H9 (cell line): Measurements from ENCODE around the gene PRX. TPM values are rescaled to one million over a fixed set of nuclear protein-coding genes. Genes with fewer than 3 reads are reported as not detected.

ENCODE experiments used
- DNase-seq: peaks from one replicate; pipeline ENCODE4 v3.0.0-alpha.2; 2017
- H2AFZ ChIP-seq: one replicate; pipeline ENCODE4 v1.6.1; 2013; ENCODE audit warnings: mild to moderate bottlenecking, low read length, control low read depth, moderate library complexity
- H2AK5ac ChIP-seq: 2 replicates; pipeline ENCODE4 v1.6.1; 2013; ENCODE audit warnings: low read length, control low read depth, mixed read lengths; ENCODE audit not compliant: insufficient read length
- H2BK120ac ChIP-seq: one replicate; pipeline ENCODE4 v1.6.1; 2013; ENCODE audit warnings: low read depth, mild to moderate bottlenecking, low read length, control low read depth, inconsistent platforms; ENCODE audit not compliant: poor library complexity, severe bottlenecking
- H2BK12ac ChIP-seq: 2 replicates; pipeline ENCODE4 v1.6.1; 2013; ENCODE audit warnings: low read length, control low read depth, mixed read lengths, low read depth; ENCODE audit not compliant: insufficient read length
- H2BK15ac ChIP-seq: 2 replicates; pipeline ENCODE4 v1.6.1; 2013; ENCODE audit warnings: low read depth, low read length, control low read depth
- H2BK20ac ChIP-seq: one replicate; pipeline ENCODE4 v1.6.1; 2013; ENCODE audit warnings: low read depth, mild to moderate bottlenecking, low read length, control low read depth, inconsistent platforms; ENCODE audit not compliant: poor library complexity, severe bottlenecking
- H2BK5ac ChIP-seq: 2 replicates; pipeline ENCODE4 v1.6.1; 2013; ENCODE audit warnings: low read length, control low read depth, mixed read lengths; ENCODE audit not compliant: insufficient read length
- H3K14ac ChIP-seq: 2 replicates; pipeline ENCODE4 v1.6.1; 2013; ENCODE audit warnings: low read length, control low read depth; ENCODE audit not compliant: insufficient read depth
- H3K18ac ChIP-seq: 2 replicates; pipeline ENCODE4 v1.6.1; 2013; ENCODE audit warnings: low read depth, mild to moderate bottlenecking, mixed read lengths, low read length, control low read depth; ENCODE audit not compliant: insufficient read length
- H3K23ac ChIP-seq: 2 replicates; pipeline ENCODE4 v1.6.1; 2013; ENCODE audit warnings: low read length, control low read depth, mixed read lengths, low read depth; ENCODE audit not compliant: insufficient read length
- H3K23me2 ChIP-seq: 2 replicates; pipeline ENCODE4 v1.6.1; 2013; ENCODE audit warnings: low read depth, mild to moderate bottlenecking, mixed read lengths, low read length, control low read depth; ENCODE audit not compliant: insufficient read length, poor library complexity, severe bottlenecking
- H3K27ac ChIP-seq: 2 replicates; pipeline ENCODE4 v1.5.1; 2013; ENCODE audit warnings: low read length, control low read depth, mixed read lengths, low read depth; ENCODE audit not compliant: insufficient read length
- H3K27me3 ChIP-seq: 2 replicates; pipeline ENCODE4 v1.6.1; 2013; ENCODE audit warnings: low read length, control low read depth, inconsistent platforms; ENCODE audit not compliant: insufficient read depth
- H3K4ac ChIP-seq: 2 replicates; pipeline ENCODE4 v1.6.1; 2013; ENCODE audit warnings: low read depth, mild to moderate bottlenecking, control low read depth, inconsistent platforms, low read length, moderate library complexity
- H3K4me1 ChIP-seq: 2 replicates; pipeline ENCODE4 v1.6.1; 2013; ENCODE audit warnings: low read length, control low read depth, inconsistent platforms; ENCODE audit not compliant: insufficient read depth
- H3K4me2 ChIP-seq: 2 replicates; pipeline ENCODE4 v1.6.1; 2013; ENCODE audit warnings: low read length, control low read depth, mixed read lengths; ENCODE audit not compliant: insufficient read length, insufficient read depth
- H3K56ac ChIP-seq: 2 replicates; pipeline ENCODE4 v1.6.1; 2013; ENCODE audit warnings: low read depth, mild to moderate bottlenecking, mixed read lengths, low read length, control low read depth; ENCODE audit not compliant: insufficient read length
- H3K79me1 ChIP-seq: 2 replicates; pipeline ENCODE4 v1.6.1; 2013; ENCODE audit warnings: low read depth, mild to moderate bottlenecking, moderate library complexity, low read length, control low read depth, inconsistent platforms; ENCODE audit not compliant: insufficient read depth, poor library complexity, severe bottlenecking
- H3K79me2 ChIP-seq: 2 replicates; pipeline ENCODE4 v1.6.1; 2013; ENCODE audit warnings: low read length, control low read depth, inconsistent platforms; ENCODE audit not compliant: insufficient read depth
- H3K9ac ChIP-seq: 2 replicates; pipeline ENCODE4 v1.6.1; 2013; ENCODE audit warnings: low read length, control low read depth, mixed read lengths; ENCODE audit not compliant: insufficient read length; ENCODE audit errors: extremely low read depth
- H3K9me3 ChIP-seq: one replicate; pipeline ENCODE4 v1.6.1; 2013; ENCODE audit warnings: low read depth, low read length, inconsistent platforms; ENCODE audit not compliant: control insufficient read depth
- H3T11ph ChIP-seq: one replicate; pipeline ENCODE4 v1.6.1; 2013; ENCODE audit warnings: mild to moderate bottlenecking, low read length, control low read depth, inconsistent platforms
- H4K20me1 ChIP-seq: one replicate; pipeline ENCODE4 v1.6.1; 2013; ENCODE audit not compliant: control insufficient read depth, insufficient read length, insufficient read depth
- H4K5ac ChIP-seq: 2 replicates; pipeline ENCODE4 v1.6.1; 2013; ENCODE audit warnings: low read depth, mild to moderate bottlenecking, mixed read lengths, low read length, control low read depth; ENCODE audit not compliant: insufficient read length
- H4K8ac ChIP-seq: replicated peaks from 2 replicates; pipeline ENCODE4 v1.6.1; 2013; ENCODE audit warnings: low read length, control low read depth, mixed read lengths, low read depth; ENCODE audit not compliant: insufficient read length
- H4K91ac ChIP-seq: 2 replicates; pipeline ENCODE4 v1.6.1; 2013; ENCODE audit warnings: low read depth, mild to moderate bottlenecking, moderate library complexity, mixed read lengths, low read length, control low read depth; ENCODE audit not compliant: insufficient read length
- H3K27ac Mint-ChIP-seq, 3 experiments: 2 replicates in 2 of 3; 3 replicates in 1 of 3; pipeline ENCODE4 v1.8.0; 2020 to 2021; ENCODE audit warnings: mixed read lengths in 3 of 3, mild to moderate bottlenecking in 1 of 3, moderate library complexity in 1 of 3
- H3K27me3 Mint-ChIP-seq: 2 replicates; pipeline ENCODE4 v1.8.0; 2021; ENCODE audit warnings: low read depth, mild to moderate bottlenecking, moderate library complexity, mixed read lengths
- H3K36me3 Mint-ChIP-seq, 3 experiments: 2 replicates in 2 of 3; 3 replicates in 1 of 3; pipeline ENCODE4 v1.8.0; 2020 to 2021; ENCODE audit warnings: low read depth in 3 of 3, mixed read lengths in 3 of 3; ENCODE audit not compliant: insufficient read depth in 1 of 3
- H3K4me1 Mint-ChIP-seq, 2 experiments: 2 replicates each; pipeline ENCODE4 v1.8.0; 2020; ENCODE audit warnings: mixed read lengths in 2 of 2
- H3K4me3 Mint-ChIP-seq, 2 experiments: 2 replicates in 1 of 2; 3 replicates in 1 of 2; pipeline ENCODE4 v1.8.0; 2020 to 2021; ENCODE audit warnings: mild to moderate bottlenecking in 2 of 2, mixed read lengths in 2 of 2, moderate library complexity in 1 of 2
- H3K9me3 Mint-ChIP-seq, 2 experiments: 2 replicates in 1 of 2; 3 replicates in 1 of 2; pipeline ENCODE4 v1.8.0; 2020; ENCODE audit warnings: mild to moderate bottlenecking in 2 of 2, mixed read lengths in 2 of 2, moderate library complexity in 1 of 2
- CTCF ChIP-seq: fragments of 200-600 bp; sonication (generic); conservative IDR thresholded peaks from 3 replicates; pipeline ENCODE4 v1.8.0; 2021; ENCODE audit warnings: antibody characterized with exemption, mild to moderate bottlenecking
- WGBS: extraction: QIAGEN DNeasy Blood & Tissue Kit; methylation state at CpG from one replicate; pipeline ENCODE4 v1.1.7; 2013; ENCODE audit warnings: missing lambda C conversion rate, low lambda C conversion rate, mixed read lengths; ENCODE audit not compliant: insufficient read length; ENCODE audit errors: extremely low coverage; 5-methylcytosine and 5-hydroxymethylcytosine counted together
- total RNA-seq: library from RNA; stranded (reverse); gene quantifications from 2 replicates; pipeline ENCODE4 v1.2.1, GENCODE V29; 2021

The PRX gene
- total RNA-seq, 1 experiment from 2014 or later = 4.0 TPM

GRCh38 chr19:40369797-40370196 is 43.4 kb downstream of the PRX start:
- H3K27ac Mint-ChIP-seq = no peak overlapping the region
- Histone ChIP-seq H3K18ac (no peak overlapping the region), H4K8ac (no peak overlapping the region), H2BK5ac (no peak overlapping the region), H3K4ac (no peak overlapping the region), H3T11ph (no peak overlapping the region), H3K56ac (no peak overlapping the region), H3K27ac (no peak overlapping the region), H2AFZ (no peak overlapping the region), H3K23me2 (peaks cover 7% of the 10 kb centered on the region), H2BK15ac (no peak overlapping the region), H3K4me1 (no peaks in the 10 kb centered on the region), H3K9me3 (no peaks in the 10 kb centered on the region), H2BK12ac (no peak overlapping the region), H3K79me2 (no peaks in the 10 kb centered on the region), H2BK120ac (no peak overlapping the region), H3K9ac (no peak overlapping the region), H2BK20ac (no peak overlapping the region), H4K5ac (no peak overlapping the region), H3K23ac (no peak overlapping the region), H3K14ac (no peak overlapping the region), H3K4me2 (no peak overlapping the region), H3K27me3 (no peaks in the 10 kb centered on the region), H4K91ac (no peak overlapping the region), H3K79me1 (no peaks in the 10 kb centered on the region), H2AK5ac (no peak overlapping the region), H4K20me1 (no peaks in the 10 kb centered on the region)
- H3K9me3 Mint-ChIP-seq = no peaks in the 10 kb centered on the region
- H3K27me3 Mint-ChIP-seq = no peaks in the 10 kb centered on the region; the same call in 1 of the 2 replicates
- no peak for DNase-seq
- no CpG with 5 or more reads among the region's 12 CpGs for WGBS
- H3K4me3 Mint-ChIP-seq = no peak overlapping the region
- peaks cover 25 to 64% (median 60%) of the 10 kb centered on the region in 3 experiments for H3K36me3 Mint-ChIP-seq
- H3K4me1 Mint-ChIP-seq = peaks cover 18 to 25% of the 10 kb centered on the region in 2 experiments
- no peak for TF ChIP-seq CTCF
